Panc1 (cell line): ENCODE results near the gene VPS13A.

Experiments
- CTCF ChIP-seq: fragments of 450-650 bp; IDR thresholded peaks from 2 replicates; pipeline ENCODE4 v1.5.1; 2017; ENCODE audit warnings: mild to moderate bottlenecking
- POLR2AphosphoS5 ChIP-seq: IDR thresholded peaks from 2 replicates; pipeline ENCODE4 v1.6.1; 2012; ENCODE audit warnings: mild to moderate bottlenecking, low read depth, low read length, moderate library complexity
- REST ChIP-seq, 2 experiments: IDR thresholded peaks; 2 replicates each; pipeline ENCODE4 v1.6.1; 2011 to 2012; ENCODE audit warnings: low read depth in 2 of 2, control low read depth in 1 of 2, low read length in 1 of 2, mild to moderate bottlenecking in 1 of 2, moderate library complexity in 1 of 2; ENCODE audit not compliant: insufficient read depth in 1 of 2
- SIN3A ChIP-seq: IDR thresholded peaks from 2 replicates; pipeline ENCODE4 v1.6.1; 2012; ENCODE audit warnings: low read depth, mild to moderate bottlenecking, low read length, moderate library complexity, borderline replicate concordance; ENCODE audit not compliant: insufficient read depth

GRCh38 chr9:77128125-77128789 lies 49.1 kb upstream of the VPS13A start:
- TF ChIP-seq CTCF, result no peak
- no peak for TF ChIP-seq SIN3A
- TF ChIP-seq POLR2AphosphoS5, result no peak
- TF ChIP-seq REST (IDR thresholded peaks at IDR 0.05; ENCODE audit: insufficient read depth in 1 of 2, low read depth in 2 of 2, low read length in 1 of 2), result no peak
